Adipose tissue (tissue), 3 donors: Measurements from ENCODE around the gene MRPL52. TPM values are rescaled to one million over a fixed set of nuclear protein-coding genes. Genes with fewer than 3 reads are reported as not detected.
"Not testable (repeated sequence)": the region's sequence is repeated elsewhere in the genome, so short reads cannot be mapped to it uniquely, and the experiment has no call there.

ENCODE experiments used
- H3K27ac ChIP-seq: one replicate; pipeline ENCODE4 v1.5.1; 2013; ENCODE audit warnings: low read depth, low read length
- WGBS, 3 donors: extraction: QIAGEN DNeasy Blood & Tissue Kit; methylation state at CpG; one replicate each; pipeline ENCODE4 v1.1.7; 2013; 5-methylcytosine and 5-hydroxymethylcytosine counted together
- polyA plus RNA-seq, 3 donors: library from polyadenylated mRNA; stranded (reverse); fragments of 200-250 nt; gene quantifications; one replicate each; pipeline ENCODE4 v1.2.3, GENCODE V29; 2013
- donor health status: healthy with polysubstance abuse.
- donor health status: Bipolar disorder and iron deficiency.
- donor health status: healthy.

MRPL52 gene
- polyA plus RNA-seq, 3 donors, result 54.2 to 76.3 (median 65.9) TPM

DNA sequence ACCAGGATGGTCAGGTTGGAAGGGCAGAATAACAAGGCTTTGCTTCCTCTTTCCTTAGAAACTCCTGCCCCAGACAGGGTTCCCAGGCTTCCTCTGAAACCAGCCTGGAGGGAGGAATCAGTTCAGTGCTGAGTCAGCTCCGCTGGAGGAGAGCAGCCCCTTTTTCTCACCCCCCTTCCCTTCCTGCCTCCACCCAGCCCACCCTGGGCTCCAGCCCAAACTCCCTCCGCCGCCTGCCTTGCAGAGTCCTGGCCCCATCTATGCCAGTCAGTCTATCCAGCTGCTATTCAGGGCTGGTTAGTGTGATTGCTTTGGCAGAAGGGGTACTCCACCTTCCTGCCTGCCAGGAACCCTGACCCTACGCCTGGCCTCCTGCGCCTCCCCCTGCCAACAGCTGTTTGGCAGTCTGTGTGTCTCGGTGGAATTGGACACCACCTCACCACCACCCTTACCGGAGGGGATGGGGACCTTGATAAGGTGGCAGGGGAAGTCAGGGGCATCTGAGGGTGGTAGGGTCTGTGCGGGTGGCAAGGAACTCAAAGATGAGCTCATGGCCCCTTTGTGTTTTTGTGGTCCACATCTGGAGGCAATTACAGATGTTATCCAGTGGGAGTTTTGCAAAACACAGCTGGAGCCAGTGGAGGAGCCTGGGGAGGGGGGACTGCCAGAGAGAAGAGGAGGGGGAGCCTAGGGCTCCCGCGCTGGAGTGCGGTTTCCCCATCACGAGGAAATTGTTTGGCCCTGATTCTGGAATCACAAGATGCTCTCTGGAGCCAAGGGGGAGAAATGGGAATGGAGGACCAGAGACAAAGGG lies 18.9 kb downstream of the MRPL52 start:
- 5 to 45% (median 7%) methylated on average over 12 of the region's 12 CpGs for WGBS, 3 donors

DNA sequence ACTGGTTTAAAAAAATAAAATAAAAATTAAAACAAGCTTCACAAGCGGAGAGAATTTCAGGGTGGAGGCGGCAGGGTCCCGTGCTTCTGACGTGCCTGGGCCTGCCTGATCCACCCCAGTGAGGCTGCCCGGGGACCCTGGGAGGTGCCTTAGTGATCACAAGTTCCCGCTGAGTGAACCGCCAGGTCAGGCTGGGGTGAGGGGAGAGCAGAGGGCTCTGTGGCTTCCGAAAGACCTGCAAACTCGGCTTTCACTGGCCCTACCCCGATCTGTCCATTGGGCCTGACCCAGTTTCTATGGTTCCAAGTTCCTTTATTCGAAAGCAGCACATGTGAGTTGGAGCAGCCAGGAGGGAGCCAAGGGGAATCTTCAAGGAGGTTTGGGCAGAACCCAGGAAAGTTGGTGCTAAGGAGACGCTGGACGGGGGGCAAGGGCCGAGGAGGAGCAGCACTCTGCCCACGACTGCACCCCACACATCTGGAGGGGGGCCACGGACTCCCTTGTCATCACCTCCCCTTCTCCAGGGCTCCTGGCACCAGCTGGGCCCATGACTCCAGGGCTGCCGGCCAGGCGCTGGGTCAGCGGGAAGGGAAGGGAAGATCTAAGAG lies 19.6 kb downstream of the MRPL52 start:
- 49 to 78% (median 57%) methylated on average over 17 to 19 of the region's 19 CpGs for WGBS, 3 donors
- H3K27ac ChIP-seq, result peak overlapping the region; percentile 73

More for the DNA sequence above, 18.9 kb downstream of the MRPL52 start:
- H3K27ac ChIP-seq, result no peak overlapping the region

DNA sequence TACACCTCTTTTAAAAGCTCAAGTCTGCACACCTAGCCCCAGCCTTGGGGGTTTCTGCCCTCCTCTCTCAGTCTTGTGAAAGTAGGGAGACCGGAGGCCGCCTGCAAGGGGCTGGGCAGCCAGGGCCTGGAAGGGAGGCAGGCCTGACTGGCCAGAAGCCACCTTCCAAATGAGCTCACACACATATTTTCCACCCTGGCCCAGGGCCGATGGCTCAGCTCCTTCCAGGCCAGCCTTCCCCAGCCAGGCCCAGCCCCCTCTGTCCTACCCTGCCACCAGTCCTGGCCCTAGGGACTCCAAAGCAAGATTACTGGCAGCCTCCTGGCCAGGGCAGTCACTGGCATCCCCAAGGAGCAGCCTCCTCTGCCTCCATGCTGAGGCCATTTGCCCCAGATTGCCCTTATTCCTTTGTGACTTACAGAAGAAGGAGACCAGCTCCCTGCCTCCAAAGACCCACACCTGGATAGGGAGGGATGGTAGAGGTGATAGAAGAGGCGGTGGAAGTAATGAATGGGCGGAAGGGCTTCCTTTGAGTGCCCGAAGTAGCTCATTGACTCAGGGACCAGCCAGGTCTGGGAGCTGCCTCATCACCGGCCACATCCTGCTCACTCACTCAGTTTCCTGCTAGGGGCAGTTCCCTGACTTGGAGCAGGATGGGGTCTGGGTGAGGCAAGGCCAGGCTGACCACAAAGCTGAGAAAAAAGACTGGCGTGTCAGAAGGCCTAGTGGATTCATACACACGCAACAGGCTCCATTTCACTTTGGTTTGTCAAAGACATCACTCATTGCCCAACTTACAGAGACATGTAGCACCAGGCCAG lies 21.5 kb downstream of the MRPL52 start:
- 19 to 53% (median 36%) methylated on average over 9 of the region's 9 CpGs for WGBS, 3 donors
- H3K27ac ChIP-seq, result peak overlapping the region; percentile 34

DNA sequence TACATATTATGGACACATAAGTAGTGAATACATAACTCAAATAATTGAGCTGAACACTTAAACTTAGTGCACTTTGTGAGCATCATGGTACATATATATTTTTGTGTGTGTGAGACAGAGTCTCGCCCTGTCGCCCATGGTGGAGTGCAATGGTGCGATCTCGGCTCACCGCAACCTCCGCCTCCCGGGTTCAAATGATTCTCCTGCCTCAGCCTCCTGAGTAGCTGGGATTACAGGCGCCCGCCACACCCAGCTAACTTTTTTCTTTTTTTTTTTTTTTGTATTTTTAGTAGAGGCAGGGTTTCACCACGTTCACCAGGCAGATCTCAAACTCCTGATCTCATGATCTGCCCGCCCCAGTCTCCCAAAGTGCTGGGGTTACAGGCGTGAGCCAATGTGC lies 22.5 kb downstream of the MRPL52 start:
- not testable (repeated sequence) for H3K27ac ChIP-seq
- WGBS, 3 donors, result 78 to 86% (median 82%) methylated on average over 10 to 12 of the region's 12 CpGs

DNA sequence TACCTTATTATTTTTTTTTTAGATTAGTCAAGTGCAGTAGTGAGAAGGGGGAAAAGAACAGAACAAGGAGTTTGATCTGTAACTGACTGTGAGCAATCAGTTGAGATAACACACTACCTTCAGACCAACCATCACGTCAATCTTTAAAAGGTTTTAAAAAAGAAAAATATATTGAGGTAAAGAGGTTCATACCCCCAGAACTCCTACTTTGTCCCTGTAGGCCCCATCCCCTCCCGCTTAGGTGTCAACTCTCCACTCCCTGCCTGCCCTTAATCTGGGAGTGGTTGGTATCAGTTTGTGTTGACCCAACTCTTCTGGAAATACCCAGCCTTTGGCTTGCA lies 22.9 kb downstream of the MRPL52 start:
- WGBS, 3 donors, result 52 to 83% (median 73%) methylated on average over 2 of the region's 2 CpGs
- H3K27ac ChIP-seq, result no peak overlapping the region

DNA sequence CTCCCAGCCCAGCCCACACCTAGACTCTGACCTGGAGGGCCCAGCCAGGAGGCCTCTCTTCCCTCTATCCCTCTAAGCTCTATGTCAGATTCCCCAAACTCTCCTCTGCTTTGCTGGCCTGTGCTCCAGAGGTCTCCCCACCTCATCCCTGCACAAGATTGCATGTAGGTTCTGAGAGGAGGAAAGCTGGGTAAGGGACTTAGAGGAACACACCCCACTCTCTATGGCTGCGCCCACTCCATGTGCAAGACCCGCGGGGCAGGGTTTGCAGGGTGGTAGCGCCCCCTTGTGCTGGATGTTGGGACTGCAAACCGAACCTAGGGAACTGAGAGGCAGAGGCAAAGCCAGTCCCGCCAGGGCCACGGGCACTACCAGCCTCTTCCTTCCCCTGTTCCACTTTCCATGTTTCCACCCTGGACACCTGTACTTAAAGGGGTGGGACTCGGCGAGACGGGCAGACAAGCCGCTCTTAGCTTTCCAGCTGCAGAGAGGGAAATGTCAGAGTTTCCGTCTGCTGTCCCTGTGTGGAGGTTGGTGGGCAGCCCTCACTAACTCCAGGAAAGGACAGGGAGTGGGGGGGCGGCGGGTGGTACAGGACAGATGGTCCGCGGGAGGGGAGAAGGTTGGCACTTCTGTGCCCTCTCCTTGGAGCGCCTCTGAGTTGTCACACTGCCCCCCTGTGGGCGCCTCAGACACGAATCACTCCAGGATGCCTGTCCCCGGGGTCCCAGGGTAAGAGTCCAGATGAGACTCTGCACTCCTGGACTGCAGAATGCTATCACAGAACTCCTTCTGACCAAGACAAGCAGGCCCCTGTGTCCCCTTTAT lies 23.5 kb downstream of the MRPL52 start:
- WGBS, 3 donors, result 0 to 1% (median 1%) methylated on average over 20 of the region's 20 CpGs
- no peak overlapping the region for H3K27ac ChIP-seq

DNA sequence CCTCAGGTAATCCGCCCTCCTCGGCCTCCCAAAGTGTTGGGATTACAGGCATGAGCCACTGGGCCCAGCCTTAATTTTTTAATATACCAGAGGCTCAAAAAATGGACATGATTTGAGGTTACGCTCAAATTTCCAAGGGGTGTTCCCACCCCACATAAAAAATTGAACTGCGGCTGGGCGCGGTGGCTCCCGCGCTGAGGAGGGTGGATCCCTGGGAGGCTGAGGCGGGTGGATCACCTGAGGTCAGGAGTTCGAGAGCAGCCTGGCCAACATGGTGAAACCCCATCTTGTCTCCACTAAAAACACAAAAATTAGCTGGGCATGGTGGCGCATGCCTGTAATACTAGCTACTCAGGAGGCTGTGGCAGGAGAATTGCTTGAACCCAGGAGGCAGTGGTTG lies 24.6 kb downstream of the MRPL52 start:
- 96 to 97% (median 96%) methylated on average over 11 of the region's 11 CpGs for WGBS, 3 donors
- not testable (repeated sequence) for H3K27ac ChIP-seq

DNA sequence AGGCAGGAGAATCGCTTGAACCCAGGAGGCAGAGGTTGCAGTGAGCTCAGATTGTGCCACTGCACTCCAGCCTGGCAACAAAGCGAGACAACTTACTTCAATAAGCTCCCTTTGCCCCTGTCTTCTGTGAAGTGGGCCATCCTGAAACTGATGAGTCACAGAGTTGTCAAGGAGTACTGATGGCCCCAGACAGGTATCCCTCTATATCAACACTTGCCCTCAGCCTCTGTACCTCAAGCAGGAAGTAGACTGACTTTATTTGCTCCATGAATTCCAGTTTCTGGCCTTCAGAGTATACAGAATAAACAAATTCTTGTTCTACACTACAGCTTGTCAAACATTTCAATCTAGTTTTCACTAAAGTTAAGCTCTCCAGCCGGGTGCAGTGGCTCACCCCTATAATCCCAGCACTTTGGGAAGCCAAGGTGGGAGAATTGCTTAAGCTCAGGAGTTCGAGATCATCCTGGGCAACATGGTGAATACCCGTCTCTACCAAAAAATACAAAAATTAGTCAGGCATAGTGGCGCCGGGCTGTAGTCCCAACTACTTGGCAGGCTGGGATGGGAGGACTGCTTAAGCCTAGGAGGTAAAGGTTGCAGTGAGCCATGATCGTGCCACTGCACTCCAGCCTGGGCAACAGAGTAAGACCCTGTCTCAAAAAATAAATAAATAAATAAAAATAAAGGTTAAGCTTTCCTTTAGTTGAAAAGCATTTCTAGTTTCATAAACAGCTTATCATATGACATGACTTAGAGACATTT lies 25.5 kb downstream of the MRPL52 start:
- whole genome bisulfite sequencing, 3 donors, result 86 to 95% (median 95%) methylated on average over 8 of the region's 8 CpGs
- no peak overlapping the region for H3K27ac ChIP-seq

DNA sequence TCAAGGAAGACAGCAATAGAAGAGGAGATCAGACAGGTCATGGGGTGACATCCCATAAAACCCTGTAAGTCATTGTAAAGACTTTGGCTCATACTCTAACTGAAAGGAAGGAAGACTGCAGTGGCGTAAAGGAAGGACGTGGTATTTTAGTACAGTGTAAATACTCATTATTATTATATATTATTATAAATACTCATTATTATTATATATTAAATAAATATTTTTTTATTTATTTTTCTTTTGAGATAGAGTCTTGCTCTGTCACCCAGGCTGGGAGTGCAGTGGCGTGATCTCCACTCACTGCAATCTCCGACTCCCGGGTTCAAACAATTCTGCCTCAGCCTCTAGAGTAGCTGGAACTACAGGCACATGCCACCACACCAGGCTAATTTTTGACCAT lies 26.7 kb downstream of the MRPL52 start:
- 89 to 98% (median 89%) methylated on average over 5 of the region's 5 CpGs for WGBS, 3 donors

DNA sequence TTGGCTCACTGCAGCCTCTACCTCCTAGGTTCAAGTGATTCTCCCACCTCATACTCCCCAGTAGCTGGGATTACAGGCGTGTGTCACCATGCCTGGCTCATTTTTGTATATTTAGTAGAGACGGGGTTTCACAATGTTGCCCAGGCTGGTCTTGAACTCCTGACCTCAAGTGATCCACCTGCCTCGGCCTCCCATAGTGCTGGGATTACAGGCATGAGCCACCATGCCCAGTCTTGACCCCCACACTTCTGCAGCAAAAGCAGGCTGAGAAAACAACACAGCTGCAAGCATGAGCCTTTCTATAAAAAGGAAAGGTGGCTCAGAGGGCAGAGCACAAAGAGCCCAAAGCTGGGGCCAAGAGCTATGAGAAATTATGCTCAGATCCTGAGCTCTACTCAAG lies 30.7 kb downstream of the MRPL52 start:
- 58 to 92% (median 82%) methylated on average over 3 of the region's 3 CpGs for WGBS, 3 donors
- H3K27ac ChIP-seq, result not testable (repeated sequence)

More for the DNA sequence above, 26.7 kb downstream of the MRPL52 start:
- H3K27ac ChIP-seq, result no peak overlapping the region

DNA sequence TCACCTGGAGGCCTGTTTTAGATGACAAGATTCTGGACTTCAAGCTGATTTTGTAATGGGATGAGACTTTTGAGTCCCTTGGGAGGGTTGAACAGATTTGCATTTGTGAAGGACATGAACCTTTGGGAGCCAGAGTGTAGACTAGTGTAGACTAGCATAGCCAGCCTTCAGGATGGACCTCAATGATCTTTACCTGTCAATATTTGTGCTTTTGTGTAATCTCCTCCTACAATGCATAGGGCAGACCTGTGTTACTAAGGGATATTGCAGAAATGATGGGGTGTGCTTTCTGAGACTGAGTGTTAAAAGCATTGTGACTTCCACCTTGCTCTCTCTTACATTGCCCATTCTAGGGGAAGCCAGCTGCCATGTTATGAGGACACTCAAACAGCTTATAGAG lies 32.0 kb downstream of the MRPL52 start:
- no peak overlapping the region for H3K27ac ChIP-seq

DNA sequence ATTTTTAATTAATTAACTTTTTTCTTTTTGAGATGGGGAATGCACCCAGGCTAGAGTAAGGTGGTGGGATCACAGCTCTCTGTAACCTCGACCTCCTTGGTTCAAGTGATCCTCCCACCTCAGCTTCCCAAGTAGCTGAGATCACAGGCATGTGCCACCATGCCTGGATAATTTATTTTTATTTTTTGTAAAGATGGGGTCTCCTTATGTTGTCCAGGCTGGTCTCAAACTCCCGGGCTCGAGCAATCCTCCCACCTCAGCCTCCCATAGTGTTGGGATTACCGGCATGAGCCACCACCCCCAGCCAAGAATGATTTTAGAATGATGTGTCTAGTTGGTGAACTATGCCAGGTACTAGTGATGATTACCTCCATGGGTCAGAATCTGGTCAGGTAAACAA lies 35.3 kb downstream of the MRPL52 start:
- WGBS, 3 donors, result 83 to 89% (median 89%) methylated on average over 4 of the region's 4 CpGs
- no peak overlapping the region for H3K27ac ChIP-seq

DNA sequence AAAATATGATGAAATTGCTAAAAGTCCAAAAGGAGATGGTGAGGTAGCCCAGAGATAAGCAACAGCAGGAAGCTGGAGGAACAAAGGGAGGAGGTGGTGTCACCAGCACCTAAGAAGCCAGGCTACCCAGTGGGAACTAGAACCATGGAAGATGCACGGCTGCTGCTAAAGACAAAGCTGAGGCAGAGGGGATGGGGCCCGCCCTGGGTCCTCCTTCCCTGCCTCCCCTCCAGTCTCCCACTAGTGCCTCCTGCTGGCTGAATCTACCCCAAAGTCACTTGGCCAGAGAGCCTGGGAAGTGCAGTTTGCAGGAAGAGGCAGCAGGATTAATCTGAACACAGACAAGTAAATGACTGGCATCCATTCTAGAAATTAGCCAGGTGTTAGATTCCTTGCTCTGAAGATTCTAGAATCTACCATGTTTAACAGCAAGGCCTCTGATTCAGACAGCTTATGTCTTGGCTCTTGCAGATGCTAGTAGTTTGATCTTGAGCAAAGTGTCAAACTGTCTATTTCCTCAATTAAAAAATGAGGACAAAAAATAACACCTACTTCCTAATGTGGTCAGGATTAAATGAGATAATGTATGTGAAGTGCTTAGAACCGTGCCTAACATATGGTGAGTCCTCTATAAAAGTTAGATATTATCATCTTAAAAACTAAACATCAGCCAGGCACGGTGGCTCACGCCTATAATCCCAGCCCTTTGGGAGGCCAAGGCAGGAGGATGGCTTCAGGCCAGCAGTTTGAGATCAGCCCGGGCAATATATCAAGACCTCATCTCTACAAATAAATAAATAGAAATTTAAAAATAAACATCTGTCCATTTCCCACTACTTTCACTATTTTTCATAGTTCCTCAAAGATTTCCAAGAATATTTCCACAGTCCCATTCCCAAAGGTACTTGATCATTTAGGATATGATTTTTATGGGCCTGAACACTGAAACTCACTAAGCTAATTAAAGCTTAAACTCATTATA lies 36.0 kb downstream of the MRPL52 start:
- 63 to 65% (median 63%) methylated on average over 6 of the region's 6 CpGs for WGBS, 3 donors
- no peak overlapping the region for H3K27ac ChIP-seq

DNA sequence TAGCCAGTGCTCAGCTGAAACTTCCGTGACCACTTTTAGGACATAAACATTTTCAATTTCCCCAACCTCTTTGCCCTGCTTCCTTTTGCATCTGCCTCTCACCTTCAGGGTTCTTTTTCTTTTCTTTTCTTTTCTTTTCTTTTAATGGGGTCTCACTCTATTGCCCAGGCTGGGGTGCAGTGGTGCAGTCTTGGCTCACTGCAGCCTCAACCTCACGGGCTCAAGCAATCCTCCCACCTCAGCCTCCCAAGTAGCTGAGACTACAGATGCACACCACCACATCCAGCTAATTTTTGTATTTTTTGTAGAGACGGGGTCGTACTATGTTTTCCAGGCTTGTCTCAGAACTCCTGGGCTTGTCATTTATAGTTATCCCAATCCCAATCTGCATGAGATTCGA lies 37.2 kb downstream of the MRPL52 start:
- WGBS, 3 donors, result 95 to 99% (median 99%) methylated on average over 5 of the region's 5 CpGs
- H3K27ac ChIP-seq, result no peak overlapping the region

DNA sequence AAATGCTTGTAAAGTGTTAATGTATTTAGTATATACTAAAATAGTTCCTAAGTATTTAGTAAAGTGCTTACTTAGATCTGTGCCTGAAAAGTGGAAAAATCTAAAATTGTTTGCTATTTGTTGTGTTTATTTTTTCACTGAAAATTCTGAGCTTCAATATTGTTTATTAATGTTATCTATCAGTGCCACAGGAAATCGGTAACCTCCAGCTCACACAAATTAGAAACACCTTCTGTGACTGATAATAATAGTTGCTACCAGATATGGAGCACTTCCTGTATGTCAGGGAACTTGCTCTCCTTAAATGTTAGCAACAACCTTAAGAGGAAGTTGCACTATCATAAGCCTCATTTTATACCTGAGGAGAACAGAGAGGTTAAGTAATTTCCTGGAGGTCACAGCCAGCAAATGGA lies 41.1 kb downstream of the MRPL52 start:
- 2 to 3% (median 3%) methylated on average over 1 of the region's 1 CpG for WGBS, 3 donors

DNA sequence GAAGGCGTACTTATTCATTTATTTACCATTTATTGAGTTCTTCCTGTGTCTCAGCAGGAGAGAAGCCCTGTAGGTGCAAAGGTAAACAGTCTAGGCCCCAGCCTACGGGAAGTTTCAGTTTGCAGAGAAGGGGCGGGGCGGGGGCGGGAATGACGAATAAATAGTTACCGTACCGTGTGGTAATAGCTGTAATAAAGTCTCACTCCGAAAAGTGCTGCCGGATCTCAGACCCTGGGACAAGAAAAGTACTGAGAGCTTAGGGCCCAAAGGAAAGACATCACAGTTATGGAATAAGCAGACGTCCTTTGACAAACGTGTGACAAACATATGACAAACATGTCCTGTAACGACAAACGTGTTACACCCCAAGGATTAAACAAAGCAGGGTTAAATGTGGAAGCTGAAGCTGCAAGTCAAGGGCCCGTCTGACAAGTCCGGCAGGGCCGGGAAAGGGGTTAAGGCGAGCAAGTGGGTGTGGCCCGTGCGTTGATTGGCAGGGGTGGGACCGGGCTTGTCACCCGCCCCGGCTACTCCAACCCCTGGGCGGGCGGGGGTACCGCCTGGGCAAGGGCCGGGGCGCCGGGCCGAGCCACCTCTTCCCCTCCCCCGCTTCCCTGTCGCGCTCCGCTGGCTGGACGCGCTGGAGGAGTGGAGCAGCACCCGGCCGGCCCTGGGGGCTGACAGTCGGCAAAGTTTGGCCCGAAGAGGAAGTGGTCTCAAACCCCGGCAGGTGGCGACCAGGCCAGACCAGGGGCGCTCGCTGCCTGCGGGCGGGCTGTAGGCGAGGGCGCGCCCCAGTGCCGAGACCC lies 41.7 kb downstream of the MRPL52 start, which contains the start of gene LRP10:
Gene LRP10 (plus strand): TSS at position 517 of the 809 bp plus-strand sequence. CDS start 564 bp downstream, outside the sequence.
- WGBS, 3 donors, result 1% methylated on average over 43 to 50 of the region's 50 CpGs
- H3K27ac ChIP-seq, result peak within 1 kb of the TSS; percentile 94

More for the DNA sequence above, 41.1 kb downstream of the MRPL52 start:
- peak overlapping the region; percentile 94 for H3K27ac ChIP-seq
